Measurements from ENCODE around the gene MTARC2.

The MTARC2 gene

GRCh38 chr1:220828179-220828490, 80.0 kb downstream of the MTARC2 start:
- TF ChIP-seq CTCF (IDR thresholded peaks at IDR 0.05; ENCODE audit: extremely low read depth, missing control alignments) = no peak
- DNase-seq (ENCODE audit: low spot score) = no peak

DNA sequence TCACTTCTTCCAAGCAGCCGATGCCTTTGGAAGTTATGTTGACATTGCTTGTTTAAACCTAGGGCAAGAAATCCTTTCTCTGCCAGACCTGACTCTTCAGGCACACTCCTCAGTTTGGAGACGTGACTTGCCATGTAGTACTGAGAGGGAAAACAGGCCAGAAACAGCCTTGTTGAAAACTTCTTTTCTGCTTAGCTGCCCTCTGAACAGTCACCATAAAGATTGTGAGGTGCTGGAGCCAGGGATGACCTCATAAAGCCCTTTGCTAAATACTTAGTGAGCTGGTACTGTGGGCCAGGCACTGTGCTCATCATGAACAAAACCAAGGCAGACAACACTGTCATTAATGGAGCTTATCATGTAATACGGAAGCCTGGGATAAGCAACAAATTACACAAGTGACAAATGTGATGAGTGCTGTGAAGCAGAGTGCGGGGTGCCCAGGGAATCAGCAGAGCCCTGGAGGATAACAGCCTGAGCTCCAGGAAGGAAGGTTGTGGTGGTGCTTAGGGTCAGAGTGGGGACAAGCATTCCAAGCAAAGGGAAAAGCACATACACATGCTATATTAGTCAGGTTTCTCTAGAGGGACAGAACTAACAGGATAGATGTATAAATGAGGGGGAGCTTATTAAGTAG, 80.9 kb downstream of the MTARC2 start:
- DNase-seq (ENCODE audit: low spot score) = no peak
- TF ChIP-seq CTCF (IDR thresholded peaks at IDR 0.05; ENCODE audit: extremely low read depth, missing control alignments) = no peak

- no peak for DNase-seq (ENCODE audit: low spot score)
- TF ChIP-seq CTCF (IDR thresholded peaks at IDR 0.05; ENCODE audit: extremely low read depth, missing control alignments) = no peak
Observed at GRCh38 chr1:220833436-220833835, 85.3 kb downstream of the MTARC2 start.
